NCI-H69 (cell line): ENCODE data around the gene CHRNG.

ENCODE experiments used
- DNase-seq: peaks from one replicate; lab custom pipeline; 2025; lab: John Stamatoyannopoulos, UW

Gene CHRNG

GRCh38 chr2:232539298-232540231, at the start of gene CHRNG:
TSS of gene CHRNG (plus strand) at chr2:232539692. CDS start at chr2:232539748, 56 bp downstream.
- DNase-seq, result peak; percentile 26

GRCh38 chr2:232490221-232491138, 49.0 kb upstream of the CHRNG start:
- no peak for DNase-seq

DNA sequence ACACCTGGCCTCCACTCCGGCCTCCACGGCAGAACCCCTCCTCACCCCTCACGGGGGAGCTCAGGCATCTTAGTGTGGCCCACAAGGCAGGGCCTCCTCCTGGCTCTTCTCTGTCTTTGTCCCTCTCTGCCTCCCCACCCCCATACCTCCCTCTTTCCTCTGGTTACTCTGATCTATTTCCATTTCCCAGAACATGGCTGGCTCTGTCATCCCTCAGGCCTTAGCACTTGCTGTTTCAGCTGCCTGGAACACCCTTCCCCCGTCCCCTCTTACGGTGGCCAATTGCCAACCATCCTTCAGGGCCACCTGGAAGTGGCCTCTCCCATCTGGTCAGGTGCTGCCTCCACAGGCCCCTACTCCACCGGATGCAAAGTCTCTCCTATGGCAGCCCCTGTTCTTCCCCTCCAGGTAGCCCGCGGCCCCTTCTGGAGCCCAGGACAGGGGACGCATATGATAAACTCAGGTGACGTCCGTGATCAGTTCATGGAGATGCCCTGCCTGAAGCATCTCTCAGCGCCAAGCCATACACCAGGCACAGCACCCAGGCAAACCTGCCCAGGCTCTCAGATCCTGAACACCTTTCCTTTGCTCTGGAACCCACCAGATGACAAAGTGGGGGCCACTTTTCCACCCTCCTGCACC, 48.2 kb upstream of the CHRNG start:
- peak; percentile 16 for DNase-seq

DNA sequence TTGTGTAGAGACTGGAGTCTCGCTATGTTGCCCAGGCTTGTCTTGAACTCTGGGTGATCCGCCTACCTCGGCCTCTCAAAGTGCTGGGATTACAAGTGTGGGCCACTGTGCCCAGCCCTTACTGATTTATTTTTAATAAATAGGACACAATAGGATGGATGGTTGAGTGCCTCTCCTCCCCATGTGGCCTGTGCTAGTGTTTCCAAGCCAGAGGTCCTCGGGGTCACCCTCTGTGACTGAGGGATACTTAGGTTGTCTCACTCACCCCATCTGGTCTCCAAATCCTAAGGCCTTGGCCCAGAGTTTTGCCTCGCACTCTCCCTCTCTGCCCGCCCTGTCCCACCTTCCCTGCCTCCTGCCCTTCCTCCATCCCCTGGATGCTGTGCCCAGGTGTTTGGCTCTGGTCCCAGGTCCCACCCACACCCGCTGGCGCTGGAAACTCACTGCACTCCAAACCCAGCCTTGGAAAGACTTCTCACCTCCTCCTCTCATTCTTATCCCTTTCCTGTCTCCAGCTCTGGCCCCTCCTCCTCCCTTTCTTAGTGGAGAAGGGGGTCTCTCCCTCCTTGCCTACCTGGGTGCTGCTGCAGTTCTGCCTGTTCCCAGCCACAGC, 47.1 kb upstream of the CHRNG start:
- peak; percentile 65 for DNase-seq

DNA sequence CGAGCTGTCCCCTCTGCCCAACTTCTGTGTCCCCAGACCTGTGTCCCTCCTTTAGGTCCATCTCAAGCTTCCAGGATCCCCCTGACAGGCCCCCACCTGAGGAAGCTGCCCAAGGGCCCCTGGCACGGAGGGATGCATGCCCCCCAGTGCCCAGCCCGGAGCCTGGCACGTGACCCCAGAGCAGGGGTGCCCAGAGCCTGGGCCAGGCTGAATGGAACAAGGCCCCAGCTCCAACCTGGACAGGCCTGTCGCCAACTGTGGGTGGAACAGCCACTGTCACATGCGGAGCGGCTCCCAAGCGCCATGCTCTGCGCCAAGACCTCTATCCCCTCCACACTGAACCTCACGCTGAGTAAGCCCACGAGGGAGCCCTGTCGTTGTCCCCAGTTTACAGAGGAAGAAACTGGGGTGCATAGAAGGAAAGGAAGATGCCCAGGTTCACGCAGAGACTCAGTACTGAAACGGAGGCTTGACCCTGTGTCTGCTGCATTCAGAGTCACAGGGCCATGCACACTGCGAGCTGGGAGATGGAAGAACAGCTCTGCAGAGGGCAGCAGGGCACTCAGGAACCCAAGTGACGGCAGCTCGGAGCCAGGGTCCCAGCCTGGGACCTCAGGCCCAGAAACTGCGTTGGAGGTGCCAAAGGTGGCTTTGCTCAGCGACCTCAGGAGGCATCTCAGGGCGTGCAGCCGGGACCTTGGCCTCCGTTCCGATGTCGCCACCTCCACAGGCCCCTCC, 46.4 kb upstream of the CHRNG start:
- no peak for DNase-seq

DNA sequence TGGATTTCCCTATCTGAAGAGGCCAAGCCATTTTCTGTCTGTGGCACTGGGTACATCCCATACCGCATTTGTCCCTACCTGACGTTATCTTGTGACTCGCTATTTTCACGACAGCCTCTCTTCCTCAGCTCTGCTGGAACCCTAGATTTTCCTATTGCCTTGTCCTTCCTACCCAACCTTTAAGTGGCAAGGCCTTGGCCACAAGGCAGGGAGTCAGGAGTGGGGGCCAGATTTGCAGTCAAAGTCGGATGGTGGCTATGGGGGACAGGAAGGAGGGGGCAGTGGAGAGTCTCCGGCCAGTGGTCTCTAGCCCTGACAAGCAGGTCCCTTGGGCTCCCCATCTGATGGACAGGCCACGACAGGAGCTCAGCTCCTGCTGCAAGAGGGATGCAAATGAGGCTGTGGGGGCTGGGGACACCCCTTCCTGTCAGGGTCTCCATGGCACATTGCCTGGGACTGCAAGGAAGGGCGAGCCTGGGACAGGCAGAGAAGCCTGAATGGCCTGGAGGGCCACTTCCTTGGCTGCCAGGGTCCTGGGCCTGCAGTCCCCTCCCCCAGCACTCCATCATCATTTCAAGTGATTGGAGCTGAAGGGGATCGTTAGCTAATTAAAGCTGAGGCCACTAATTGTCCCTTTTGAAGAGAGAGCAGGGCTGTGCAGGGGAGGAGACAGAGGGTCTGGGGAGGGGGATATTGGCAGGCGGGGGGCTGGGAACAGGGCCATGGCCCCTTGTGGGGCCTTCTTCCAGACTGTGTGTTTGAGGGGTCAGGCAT, 45.6 kb upstream of the CHRNG start:
- DNase-seq, result peak; percentile 8

DNA sequence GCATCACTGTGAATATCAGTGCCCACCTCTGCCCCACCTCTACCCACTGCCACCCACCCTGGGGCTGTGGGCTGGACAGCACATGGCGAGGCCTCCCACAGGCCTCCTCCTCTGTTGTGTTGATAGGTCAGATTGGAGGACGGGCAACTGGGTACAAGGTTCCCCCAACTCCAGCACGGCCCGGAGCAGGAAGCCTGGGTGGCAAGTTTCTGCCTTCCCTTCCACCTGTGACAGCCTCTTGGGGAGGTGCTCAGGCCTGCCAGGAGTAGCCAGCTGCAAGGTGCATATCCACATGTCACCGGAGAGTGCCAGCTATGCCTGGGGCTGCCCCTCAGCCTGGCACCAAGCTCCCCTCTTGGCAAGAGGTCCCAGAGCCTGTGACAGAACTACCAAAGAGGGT, 45.0 kb upstream of the CHRNG start:
- DNase-seq, result no peak

- no peak for DNase-seq
Observed at GRCh38 chr2:232495292-232495691, 44.2 kb upstream of the CHRNG start.

DNA sequence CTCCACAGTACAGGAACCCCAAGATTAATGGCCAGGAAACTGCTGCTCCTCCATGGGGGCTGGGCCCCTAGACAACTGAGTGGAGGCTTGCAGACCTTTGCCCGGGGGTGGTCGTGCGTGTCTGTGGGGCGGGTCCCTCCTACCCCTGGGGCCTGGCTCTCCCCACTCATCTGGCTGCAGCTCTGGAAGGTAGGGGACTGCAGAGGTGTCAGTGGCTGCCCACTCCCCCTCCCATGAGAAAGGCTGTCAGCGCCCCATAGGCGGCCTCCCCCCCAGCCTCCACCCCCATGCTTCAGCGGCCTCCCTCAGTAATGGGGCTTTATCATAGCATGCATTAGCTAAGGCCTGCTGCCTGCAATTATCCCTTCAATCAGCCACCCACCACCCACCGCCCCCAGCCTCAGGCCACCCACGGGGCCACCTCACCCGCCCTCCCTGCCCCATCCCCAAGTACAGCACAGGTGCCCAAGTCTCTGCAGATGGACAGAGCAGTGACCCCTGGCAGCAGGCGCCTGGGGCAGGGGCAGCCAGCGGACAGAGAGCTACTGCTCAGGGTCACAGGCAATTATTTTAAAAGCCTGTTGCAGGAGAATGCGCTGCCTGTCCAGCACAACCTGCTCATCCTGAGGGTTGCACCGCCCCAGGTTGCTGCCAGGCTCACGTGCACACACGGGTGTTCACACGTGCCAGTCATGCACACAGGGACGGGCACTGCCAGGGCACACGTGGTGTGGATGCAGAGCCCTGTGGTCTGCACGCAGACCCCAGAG, 42.8 kb upstream of the CHRNG start:
- peak; percentile 49 for DNase-seq

- peak; percentile 82 for DNase-seq
Observed at GRCh38 chr2:232497348-232497747, 42.1 kb upstream of the CHRNG start.

DNA sequence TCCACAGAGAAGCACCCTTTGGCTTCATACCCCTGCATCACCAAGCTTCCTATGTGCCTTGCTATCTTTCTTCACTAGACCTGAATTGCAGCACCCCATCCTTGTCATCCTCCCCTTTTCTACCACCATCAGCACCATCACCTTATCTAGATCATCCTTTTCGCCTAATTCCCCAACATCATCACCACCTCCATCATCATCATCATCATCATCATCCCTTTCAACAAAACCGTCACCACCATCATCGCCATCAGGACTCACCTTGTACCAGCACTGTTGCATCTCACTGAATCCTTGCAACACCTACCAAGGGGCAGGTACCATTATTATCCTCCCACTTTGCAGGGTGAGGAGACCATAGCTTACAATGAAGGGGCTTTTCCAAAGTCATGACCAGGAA, 41.0 kb upstream of the CHRNG start:
- DNase-seq, result no peak

DNA sequence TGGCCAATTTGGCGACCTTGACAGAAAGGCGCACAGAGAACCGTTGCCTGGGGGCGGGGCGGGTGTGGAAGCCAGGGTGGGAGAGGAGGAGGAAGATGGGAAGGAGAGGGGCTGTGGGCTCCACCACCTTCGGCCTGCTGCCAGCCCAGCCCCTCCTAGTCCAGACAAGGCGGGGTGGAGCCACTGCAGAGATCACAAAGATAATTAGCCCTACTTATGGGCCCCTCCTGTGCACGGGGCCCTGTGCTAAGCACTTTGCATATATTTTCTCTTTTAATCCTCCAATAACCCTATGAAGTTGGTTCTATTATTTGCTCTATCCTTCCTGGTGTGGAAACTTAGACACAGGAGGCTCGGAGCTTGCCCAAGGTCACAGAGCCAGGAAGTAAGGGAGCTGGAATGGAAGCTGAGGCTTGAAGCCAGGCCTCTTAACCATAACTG, 38.1 kb upstream of the CHRNG start:
- DNase-seq, result peak; percentile 54

DNA sequence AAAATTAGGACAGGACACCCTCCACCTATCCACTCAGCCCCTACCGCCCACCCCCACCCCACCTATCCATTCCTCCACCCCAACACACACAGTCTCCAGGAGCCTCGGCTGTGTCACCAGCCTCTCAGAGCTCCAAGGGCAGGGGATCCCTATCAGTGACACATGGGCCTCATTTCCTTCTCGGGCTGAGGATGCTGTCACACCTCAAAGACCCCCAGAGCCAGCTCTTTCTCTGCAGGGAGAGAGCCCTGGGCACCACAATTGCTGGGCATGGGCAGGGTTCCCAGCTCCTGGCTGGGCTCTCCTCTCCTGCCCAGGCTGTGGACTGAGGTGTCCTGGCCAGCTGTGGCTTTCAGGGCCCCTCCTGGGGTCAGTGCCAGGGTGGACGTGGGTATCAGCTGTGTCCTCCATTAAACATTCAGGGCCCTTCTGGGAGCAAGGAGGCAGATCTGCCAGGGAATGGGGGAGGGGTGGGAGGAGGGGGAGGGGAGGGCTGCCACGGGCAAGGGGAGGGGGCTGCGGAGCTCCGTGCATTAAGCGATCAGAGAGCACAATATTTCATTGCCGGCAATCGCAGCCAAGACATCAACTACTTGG, 37.6 kb upstream of the CHRNG start:
- DNase-seq, result no peak

- peak; percentile 41 for DNase-seq
Observed at GRCh38 chr2:232502511-232502910, 37.0 kb upstream of the CHRNG start.

- DNase-seq, result peak; percentile 82
Observed at GRCh38 chr2:232502911-232503808, 36.3 kb upstream of the CHRNG start.

- DNase-seq, result no peak
Observed at GRCh38 chr2:232503809-232504323, 35.6 kb upstream of the CHRNG start.

GRCh38 chr2:232504438-232504837, 35.1 kb upstream of the CHRNG start:
- peak; percentile 65 for DNase-seq

DNA sequence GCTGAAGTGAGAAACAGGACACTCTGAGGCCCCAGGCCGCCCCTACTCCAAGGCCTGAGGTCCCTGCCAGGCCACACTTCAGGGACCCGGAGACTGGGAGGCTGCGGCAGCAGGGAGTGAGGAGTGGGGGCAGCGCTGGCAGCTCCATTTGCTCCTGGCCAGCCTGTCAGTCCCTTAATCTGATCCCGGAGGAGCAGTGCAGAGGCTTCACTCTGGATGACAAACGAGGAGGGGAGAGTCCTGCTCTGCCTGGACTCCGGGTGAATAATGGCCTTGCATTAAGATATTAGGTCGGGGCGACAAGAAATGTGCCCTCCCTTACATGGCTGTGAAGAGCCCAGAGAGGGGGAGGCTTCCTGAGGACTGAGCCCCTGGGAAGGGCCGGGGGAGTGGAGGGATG, 33.6 kb upstream of the CHRNG start:
- DNase-seq, result no peak
